GM12878 (cell line): Measurements from ENCODE around the gene FFAR3. TPM values are rescaled to one million over a fixed set of nuclear protein-coding genes. Genes with fewer than 3 reads are reported as not detected.
A peak's percentile ranks its signal among the peaks of the same experiment; 100 is the strongest.

Experiments used
- BCL11A ChIP-seq: IDR thresholded peaks from 2 replicates; pipeline ENCODE4 v1.6.1; 2011; ENCODE audit warnings: low read depth, low read length
- BRCA1 ChIP-seq: IDR thresholded peaks from 2 replicates; pipeline ENCODE4 v1.6.1; 2011; ENCODE audit warnings: low read depth, low read length, improper control_type of control experiment
- NFIC ChIP-seq: IDR thresholded peaks from 2 replicates; pipeline ENCODE4 v1.6.1; 2012; ENCODE audit warnings: low read depth, mild to moderate bottlenecking, inconsistent platforms, low read length, moderate library complexity
- PAX5 ChIP-seq: IDR thresholded peaks from 2 replicates; pipeline ENCODE4 v1.6.1; 2011; ENCODE audit warnings: low read depth, low read length, borderline replicate concordance
- POLR2A ChIP-seq: IDR thresholded peaks from 2 replicates; pipeline ENCODE4 v1.6.1; 2011; ENCODE audit warnings: low read depth, mild to moderate bottlenecking, low read length
- RAD21 ChIP-seq: IDR thresholded peaks from 2 replicates; pipeline ENCODE4 v1.6.1; 2011; ENCODE audit warnings: mild to moderate bottlenecking, low read depth, low read length, moderate library complexity; ENCODE audit not compliant: insufficient read depth
- RBBP5 ChIP-seq: fragments of 200-600 bp; sonication (generic); conservative IDR thresholded peaks from 2 replicates; pipeline ENCODE4 v1.6.1; 2016
- RUNX3 ChIP-seq: IDR thresholded peaks from 2 replicates; pipeline ENCODE4 v1.6.1; 2012; ENCODE audit warnings: low read length, inconsistent platforms
- SMAD5 ChIP-seq: IDR thresholded peaks from 2 replicates; pipeline ENCODE4 v1.6.1; 2016; ENCODE audit warnings: antibody characterized with exemption, low read depth
- SREBF2 ChIP-seq: IDR thresholded peaks from 2 replicates; pipeline ENCODE4 v1.6.1; 2012; ENCODE audit warnings: mild to moderate bottlenecking, low read length
- YBX1 ChIP-seq: fragments of 450-650 bp; IDR thresholded peaks from 2 replicates; pipeline ENCODE4 v1.6.1; 2016; ENCODE audit warnings: antibody characterized with exemption
- ZBED1 ChIP-seq: IDR thresholded peaks from 2 replicates; pipeline ENCODE4 v1.6.1; 2016; ENCODE audit warnings: borderline replicate concordance
- polyA plus RNA-seq, 11 experiments: library from polyadenylated mRNA; depleted of rRNA in 4 of 11; unstranded in 6 of 11; stranded (reverse) in 5 of 11; fragments of >200 nt; fragmentation: Nextera tagmentation in 4 of 11; fragmentation: Illumina TruSeq in 1 of 11; extraction: Ambion mirVana in 4 of 11; extraction: Trizol in 1 of 11; gene quantifications; 1 replicate in 1 of 11; 2 replicates in 10 of 11; pipeline versions ENCODE4 v1.2.1 to v1.2.3, GENCODE V29; 2011 to 2016; ENCODE audit warnings: inconsistent platforms in 2 of 11, missing spikeins in 2 of 11, low read depth in 1 of 11
- total RNA-seq, 4 experiments: library from RNA; depleted of rRNA in 3 of 4; stranded (reverse); fragments of >200 nt in 3 of 4; fragmentation: Illumina TruSeq in 1 of 4; extraction: Trizol in 1 of 4; gene quantifications; 2 replicates each; pipeline versions ENCODE4 v1.2.1 to v1.2.3, GENCODE V29; 2013 to 2021
- TF ChIP-seq, protein P1 (sequence below): fragments of 450-650 bp; IDR thresholded peaks from 2 replicates; pipeline ENCODE4 v1.6.1; 2017; ENCODE audit warnings: mild to moderate bottlenecking, low read depth, inconsistent platforms; ENCODE audit not compliant: poor library complexity, severe bottlenecking
- TF ChIP-seq, protein P2 (sequence below): IDR thresholded peaks from 2 replicates; pipeline ENCODE4 v1.6.1; 2011; ENCODE audit warnings: mild to moderate bottlenecking, low read depth, low read length, moderate library complexity; ENCODE audit not compliant: insufficient replicate concordance
- TF ChIP-seq, protein P3 (sequence below): fragments of 450-650 bp; formaldehyde crosslinking; IDR thresholded peaks from 2 replicates; pipeline ENCODE4 v1.4.0; 2020; ENCODE audit warnings: mild to moderate bottlenecking, moderate library complexity
- TF ChIP-seq, protein P4 (sequence below): fragments of 450-650 bp; IDR thresholded peaks from 2 replicates; pipeline ENCODE4 v1.6.1; 2016; ENCODE audit warnings: mild to moderate bottlenecking, moderate library complexity, borderline replicate concordance
- TF ChIP-seq, protein P5 (sequence below): IDR thresholded peaks from 2 replicates; pipeline ENCODE4 v1.6.1; 2012; ENCODE audit warnings: low read length, inconsistent platforms

Gene FFAR3
- total and polyA plus RNA-seq, 10 of the 15 experiments (the other 5 are each of a cell fraction or from before 2014, with no cell fraction given), result 0.15 to 0.18 TPM; not detected in 8

DNA sequence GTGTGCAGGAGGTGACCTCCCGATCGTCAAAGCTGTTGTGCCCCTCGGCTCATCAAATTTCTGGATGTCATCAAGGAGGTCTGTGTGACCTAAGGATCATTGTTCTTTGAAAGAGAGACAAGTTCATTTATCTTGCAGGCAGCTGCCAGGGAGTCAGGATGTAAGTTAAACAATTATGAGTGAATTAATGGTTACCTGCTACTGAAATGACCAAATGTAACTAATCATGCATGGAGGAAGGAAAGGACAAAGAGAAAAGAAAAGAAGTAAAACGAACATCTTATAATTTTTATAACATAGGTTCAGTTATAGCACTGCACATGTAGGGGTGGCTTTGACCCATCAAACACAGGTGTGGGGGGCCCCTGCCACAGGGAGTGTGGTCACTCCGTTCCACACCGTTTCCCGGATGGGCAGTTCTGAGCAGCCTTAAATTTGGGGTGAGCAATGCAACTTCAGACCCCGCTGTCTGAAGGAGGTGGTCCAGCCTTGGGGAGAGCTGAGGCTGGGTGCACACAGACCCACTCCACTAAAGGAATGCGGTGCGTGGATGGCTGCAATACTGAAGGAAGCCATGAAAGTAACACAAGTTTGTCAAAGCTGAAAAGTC, 24.0 kb upstream of the FFAR3 start (continued):
- TF ChIP-seq ZBED1 (0 out of 2 replicates have a peak, but pooled peaks have one; percentile 20), YBX1 (no peak), RBBP5 (no peak), RUNX3 (peak; percentile 45), SMAD5 (peak; percentile 44; the same call in 1 of the 2 replicates), BCL11A (0 out of 2 replicates have a peak, but pooled peaks have one; percentile 30), BRCA1 (no peak), PAX5 (no peak), POLR2A (peak; percentile 65), RAD21 (no peak), SREBF2 (no peak), NFIC (peak; percentile 51; the same call in 1 of the 2 replicates)
- TF ChIP-seq, protein P1, sequence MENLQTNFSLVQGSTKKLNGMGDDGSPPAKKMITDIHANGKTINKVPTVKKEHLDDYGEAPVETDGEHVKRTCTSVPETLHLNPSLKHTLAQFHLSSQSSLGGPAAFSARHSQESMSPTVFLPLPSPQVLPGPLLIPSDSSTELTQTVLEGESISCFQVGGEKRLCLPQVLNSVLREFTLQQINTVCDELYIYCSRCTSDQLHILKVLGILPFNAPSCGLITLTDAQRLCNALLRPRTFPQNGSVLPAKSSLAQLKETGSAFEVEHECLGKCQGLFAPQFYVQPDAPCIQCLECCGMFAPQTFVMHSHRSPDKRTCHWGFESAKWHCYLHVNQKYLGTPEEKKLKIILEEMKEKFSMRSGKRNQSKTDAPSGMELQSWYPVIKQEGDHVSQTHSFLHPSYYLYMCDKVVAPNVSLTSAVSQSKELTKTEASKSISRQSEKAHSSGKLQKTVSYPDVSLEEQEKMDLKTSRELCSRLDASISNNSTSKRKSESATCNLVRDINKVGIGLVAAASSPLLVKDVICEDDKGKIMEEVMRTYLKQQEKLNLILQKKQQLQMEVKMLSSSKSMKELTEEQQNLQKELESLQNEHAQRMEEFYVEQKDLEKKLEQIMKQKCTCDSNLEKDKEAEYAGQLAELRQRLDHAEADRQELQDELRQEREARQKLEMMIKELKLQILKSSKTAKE, result no peak
- TF ChIP-seq, protein P2, sequence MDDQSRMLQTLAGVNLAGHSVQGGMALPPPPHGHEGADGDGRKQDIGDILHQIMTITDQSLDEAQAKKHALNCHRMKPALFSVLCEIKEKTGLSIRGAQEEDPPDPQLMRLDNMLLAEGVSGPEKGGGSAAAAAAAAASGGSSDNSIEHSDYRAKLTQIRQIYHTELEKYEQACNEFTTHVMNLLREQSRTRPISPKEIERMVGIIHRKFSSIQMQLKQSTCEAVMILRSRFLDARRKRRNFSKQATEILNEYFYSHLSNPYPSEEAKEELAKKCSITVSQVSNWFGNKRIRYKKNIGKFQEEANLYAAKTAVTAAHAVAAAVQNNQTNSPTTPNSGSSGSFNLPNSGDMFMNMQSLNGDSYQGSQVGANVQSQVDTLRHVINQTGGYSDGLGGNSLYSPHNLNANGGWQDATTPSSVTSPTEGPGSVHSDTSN, result peak; percentile 17
- TF ChIP-seq, protein P3, sequence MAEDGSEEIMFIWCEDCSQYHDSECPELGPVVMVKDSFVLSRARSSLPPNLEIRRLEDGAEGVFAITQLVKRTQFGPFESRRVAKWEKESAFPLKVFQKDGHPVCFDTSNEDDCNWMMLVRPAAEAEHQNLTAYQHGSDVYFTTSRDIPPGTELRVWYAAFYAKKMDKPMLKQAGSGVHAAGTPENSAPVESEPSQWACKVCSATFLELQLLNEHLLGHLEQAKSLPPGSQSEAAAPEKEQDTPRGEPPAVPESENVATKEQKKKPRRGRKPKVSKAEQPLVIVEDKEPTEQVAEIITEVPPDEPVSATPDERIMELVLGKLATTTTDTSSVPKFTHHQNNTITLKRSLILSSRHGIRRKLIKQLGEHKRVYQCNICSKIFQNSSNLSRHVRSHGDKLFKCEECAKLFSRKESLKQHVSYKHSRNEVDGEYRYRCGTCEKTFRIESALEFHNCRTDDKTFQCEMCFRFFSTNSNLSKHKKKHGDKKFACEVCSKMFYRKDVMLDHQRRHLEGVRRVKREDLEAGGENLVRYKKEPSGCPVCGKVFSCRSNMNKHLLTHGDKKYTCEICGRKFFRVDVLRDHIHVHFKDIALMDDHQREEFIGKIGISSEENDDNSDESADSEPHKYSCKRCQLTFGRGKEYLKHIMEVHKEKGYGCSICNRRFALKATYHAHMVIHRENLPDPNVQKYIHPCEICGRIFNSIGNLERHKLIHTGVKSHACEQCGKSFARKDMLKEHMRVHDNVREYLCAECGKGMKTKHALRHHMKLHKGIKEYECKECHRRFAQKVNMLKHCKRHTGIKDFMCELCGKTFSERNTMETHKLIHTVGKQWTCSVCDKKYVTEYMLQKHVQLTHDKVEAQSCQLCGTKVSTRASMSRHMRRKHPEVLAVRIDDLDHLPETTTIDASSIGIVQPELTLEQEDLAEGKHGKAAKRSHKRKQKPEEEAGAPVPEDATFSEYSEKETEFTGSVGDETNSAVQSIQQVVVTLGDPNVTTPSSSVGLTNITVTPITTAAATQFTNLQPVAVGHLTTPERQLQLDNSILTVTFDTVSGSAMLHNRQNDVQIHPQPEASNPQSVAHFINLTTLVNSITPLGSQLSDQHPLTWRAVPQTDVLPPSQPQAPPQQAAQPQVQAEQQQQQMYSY (CRISPR knock-in tag), result no peak
- TF ChIP-seq, protein P4, sequence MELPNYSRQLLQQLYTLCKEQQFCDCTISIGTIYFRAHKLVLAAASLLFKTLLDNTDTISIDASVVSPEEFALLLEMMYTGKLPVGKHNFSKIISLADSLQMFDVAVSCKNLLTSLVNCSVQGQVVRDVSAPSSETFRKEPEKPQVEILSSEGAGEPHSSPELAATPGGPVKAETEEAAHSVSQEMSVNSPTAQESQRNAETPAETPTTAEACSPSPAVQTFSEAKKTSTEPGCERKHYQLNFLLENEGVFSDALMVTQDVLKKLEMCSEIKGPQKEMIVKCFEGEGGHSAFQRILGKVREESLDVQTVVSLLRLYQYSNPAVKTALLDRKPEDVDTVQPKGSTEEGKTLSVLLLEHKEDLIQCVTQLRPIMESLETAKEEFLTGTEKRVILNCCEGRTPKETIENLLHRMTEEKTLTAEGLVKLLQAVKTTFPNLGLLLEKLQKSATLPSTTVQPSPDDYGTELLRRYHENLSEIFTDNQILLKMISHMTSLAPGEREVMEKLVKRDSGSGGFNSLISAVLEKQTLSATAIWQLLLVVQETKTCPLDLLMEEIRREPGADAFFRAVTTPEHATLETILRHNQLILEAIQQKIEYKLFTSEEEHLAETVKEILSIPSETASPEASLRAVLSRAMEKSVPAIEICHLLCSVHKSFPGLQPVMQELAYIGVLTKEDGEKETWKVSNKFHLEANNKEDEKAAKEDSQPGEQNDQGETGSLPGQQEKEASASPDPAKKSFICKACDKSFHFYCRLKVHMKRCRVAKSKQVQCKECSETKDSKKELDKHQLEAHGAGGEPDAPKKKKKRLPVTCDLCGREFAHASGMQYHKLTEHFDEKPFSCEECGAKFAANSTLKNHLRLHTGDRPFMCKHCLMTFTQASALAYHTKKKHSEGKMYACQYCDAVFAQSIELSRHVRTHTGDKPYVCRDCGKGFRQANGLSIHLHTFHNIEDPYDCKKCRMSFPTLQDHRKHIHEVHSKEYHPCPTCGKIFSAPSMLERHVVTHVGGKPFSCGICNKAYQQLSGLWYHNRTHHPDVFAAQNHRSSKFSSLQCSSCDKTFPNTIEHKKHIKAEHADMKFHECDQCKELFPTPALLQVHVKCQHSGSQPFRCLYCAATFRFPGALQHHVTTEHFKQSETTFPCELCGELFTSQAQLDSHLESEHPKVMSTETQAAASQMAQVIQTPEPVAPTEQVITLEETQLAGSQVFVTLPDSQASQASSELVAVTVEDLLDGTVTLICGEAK, result no peak
- TF ChIP-seq, protein P5, sequence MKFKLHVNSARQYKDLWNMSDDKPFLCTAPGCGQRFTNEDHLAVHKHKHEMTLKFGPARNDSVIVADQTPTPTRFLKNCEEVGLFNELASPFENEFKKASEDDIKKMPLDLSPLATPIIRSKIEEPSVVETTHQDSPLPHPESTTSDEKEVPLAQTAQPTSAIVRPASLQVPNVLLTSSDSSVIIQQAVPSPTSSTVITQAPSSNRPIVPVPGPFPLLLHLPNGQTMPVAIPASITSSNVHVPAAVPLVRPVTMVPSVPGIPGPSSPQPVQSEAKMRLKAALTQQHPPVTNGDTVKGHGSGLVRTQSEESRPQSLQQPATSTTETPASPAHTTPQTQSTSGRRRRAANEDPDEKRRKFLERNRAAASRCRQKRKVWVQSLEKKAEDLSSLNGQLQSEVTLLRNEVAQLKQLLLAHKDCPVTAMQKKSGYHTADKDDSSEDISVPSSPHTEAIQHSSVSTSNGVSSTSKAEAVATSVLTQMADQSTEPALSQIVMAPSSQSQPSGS, result no peak; the same call in 1 of the 2 replicates
